SHP77 (cell line): ENCODE data around the gene PAN3.
A peak's percentile ranks its signal among the peaks of the same experiment; 100 is the strongest.
"Not testable (repeated sequence)": the region's sequence is repeated elsewhere in the genome, so short reads cannot be mapped to it uniquely, and the experiment has no call there.

ENCODE experiments used
- DNase-seq, 2 experiments: peaks; one replicate each; lab custom pipeline; 2025; lab: John Stamatoyannopoulos, UW

The PAN3 gene

DNA sequence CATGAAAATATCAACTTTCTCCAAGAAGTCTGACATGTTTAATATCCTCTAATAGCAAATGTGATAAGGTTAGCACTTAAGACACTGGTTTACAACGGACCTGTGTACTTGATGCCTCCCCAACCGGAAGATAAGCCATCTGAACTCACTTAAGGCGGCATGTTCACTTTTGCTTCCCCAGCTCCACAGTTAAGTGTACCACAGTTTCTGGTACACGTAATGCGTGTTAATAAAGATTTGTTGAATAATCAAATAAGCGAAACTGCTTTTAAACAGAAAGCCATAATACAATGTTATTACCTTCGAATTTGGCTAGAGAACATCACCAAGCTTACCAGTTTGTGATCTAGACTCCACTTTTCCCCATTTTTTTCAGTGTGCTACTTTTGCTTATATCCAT lies 1.4 kb upstream of the PAN3 start:
- DNase-seq: no peak

DNA sequence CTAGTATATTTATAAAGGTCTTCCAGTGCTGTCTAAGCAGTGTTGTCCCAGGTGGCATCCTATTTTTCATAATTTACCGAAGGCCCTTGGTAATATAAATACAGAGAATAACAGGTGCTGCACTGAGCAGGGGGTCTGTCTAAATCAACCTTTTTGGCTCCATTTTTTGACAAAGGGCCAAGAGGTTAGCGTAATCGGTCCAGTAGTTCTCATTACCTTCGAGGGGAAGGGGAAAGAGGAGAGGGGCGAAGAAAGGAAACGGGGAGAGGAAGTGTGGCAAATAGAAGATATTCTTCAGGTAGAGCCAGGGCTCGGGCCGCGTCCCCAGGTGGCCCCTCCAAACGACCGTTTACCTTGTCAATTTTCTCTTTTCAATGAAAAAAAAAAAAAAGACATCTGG lies 749 bp upstream of the PAN3 start:
- DNase-seq: no peak

DNA sequence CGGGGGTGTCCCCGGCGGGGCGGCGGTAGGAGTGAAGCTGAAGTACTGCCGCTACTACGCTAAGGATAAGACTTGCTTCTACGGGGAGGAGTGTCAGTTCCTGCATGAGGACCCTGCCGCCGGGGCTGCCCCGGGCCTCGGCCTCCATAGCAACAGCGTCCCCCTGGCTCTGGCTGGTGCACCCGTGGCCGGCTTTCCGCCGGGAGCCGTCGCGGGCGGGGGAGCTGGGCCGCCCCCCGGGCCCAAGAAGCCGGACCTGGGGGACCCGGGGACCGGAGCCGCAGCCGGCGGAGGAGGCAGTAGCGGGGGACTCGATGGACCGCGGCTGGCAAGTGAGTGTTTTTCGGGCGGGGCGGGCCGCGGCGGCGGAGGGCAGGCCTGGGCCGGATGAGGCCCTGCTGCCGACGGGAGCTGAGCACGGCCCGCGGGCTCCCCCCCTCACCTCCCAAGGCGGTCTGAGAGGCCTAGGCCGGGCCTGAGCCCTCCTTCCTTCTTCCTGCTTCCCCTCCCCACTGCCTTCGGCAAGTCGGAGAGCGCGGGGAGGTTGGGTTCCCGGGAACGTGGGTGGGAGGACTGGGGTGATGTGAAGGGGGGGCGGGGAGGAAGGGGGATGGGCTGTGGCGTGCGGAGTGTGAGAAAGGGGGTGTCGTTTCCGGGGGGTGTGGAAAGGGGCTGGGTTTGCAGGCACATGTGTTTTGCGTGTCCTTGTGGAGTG lies 568 bp downstream of the PAN3 start:
- peak in 1 of 2 experiments; percentile 64 for DNase-seq

DNA sequence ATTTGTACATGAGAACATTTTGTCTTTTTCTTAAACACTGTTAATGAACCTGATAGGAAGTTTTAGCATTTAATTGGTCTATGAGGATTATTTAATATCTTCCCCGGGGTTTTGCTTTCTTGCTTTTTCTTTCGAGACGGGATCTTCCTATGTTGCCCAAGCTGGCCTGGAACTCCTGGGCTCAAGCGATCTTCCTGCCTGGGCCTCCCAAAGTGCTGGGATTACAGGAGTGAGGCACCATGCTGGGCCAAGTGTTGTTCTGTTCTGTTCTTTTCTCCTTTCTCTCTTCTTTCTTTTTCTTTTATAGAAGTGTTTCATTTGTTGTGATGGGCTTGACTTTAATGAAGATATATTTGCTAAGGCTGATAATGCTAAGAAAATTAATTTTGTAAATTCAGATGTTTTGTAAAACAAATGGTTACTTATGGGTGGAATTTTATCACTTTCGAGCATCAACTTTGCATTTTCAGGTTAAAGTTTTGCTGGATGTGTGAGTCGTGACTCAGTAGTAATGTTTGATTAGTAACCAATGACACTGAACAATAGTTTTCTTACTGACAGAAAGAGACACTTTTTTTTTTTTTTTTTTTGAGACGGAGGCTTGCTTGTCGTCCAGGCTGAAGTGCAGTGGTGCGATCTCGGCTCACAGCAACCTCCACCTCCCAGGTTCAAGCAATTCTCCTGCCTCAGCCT lies 2.2 kb downstream of the PAN3 start:
- no peak for DNase-seq

DNA sequence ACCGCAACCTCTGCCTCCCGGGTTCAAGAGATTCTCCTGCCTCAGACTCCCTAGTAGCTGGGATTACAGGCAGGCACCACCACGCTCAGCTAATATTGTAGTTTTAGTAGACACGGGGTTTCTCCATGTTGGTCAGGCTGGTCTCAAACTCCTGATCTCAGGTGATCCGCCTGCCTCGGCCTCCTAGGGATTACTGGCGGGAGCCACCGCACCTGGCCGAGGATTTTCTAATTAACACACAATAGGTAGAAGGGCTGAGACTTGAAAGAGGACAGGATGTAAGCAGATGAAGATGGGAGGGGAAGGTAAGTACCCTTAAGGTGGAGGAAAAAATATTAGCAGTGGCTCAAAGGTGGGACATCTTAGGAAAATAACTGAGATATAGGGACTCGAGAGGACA lies 3.2 kb downstream of the PAN3 start:
- DNase-seq: not testable (repeated sequence)

DNA sequence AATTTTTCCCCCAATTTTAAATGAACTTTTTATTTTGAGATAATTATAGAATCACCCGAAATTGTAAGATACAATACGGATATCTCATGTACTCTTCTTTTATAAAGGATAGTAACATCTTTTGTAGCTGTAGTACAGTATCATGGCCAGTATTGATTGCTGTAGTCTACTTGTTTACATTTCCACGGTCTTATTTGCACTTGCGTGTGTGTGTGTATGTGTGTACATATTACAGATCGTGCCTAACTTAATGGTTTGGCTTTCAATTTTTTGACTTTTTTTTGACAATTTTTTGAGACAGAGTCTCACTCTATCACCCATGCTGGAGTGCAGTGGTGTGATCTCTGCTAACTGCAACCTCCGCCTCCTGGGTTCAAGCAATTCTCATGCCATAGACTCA lies 6.7 kb downstream of the PAN3 start:
- DNase-seq: no peak

DNA sequence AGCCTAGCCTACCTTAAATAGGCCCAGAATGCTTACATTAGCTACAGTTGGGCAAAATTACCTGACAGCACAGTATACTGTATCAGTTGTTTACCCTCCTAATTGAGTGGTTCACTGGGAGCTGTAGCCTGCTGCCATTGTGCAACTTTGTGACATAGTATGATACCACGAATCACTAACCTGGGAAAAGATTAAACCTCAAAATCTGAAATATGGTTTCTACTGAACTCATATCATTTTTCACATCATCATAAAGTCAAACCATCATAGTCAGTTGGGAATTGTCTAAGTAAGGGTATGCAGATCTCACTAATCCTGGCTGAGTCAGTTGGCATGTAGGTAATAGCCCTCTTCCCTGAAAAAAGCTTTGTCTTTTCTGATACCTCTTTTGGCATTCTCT lies 9.2 kb downstream of the PAN3 start:
- DNase-seq: no peak

DNA sequence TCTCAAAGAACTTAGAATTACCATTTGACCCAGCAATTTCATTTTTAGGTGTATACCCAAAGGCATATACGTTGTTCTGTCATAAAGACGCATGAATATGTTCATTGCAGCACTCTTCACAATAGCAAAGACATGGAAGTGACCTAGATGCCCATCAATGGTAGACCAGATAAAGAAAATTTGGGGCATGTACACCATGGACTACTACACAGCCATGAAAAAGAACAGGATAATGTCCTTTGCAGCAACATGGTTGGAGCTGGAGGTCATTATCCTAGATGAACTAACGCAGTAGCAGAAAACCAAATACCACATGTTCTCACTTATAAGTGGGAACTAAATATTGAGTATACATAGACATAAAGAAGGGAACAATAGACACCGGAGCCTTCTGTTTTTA lies 20.7 kb downstream of the PAN3 start:
- DNase-seq: no peak

DNA sequence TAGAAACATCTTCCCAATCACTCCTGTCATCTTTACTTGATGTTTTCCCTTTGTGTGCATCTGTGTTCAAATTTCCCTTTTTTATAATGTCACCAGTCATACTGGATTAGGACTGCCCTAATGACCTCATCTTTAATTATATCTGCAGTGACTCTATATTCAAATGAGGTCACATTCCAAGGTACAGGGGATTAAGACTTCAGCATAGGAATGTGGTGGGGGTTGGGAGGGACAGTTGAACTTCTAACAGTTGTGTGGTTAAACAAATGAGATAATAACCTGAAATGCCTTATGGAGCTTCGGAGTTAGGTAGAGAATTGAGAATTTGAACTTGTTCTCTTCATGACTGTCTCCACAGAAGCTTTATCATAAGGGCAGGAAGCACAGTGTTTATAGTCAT lies 23.0 kb downstream of the PAN3 start:
- DNase-seq: no peak

DNA sequence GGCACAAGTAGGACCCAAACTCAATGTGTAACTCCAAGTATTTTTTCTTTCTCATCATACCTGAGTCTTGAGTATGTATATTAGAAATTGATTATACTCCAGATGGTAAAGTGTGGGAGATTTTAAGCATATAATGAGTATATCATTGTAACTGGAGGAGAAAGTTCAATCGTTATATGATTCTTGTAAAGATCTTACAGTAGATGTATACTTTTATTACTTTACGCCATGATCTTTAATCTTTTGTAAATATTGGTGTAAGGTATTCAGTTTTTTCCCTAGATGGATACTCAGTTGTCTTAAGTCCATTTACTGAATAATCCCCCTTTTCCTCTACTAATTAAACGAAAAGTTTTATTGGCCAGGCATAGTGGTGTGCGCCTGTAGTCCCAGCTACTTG lies 25.2 kb downstream of the PAN3 start:
- DNase-seq: no peak

DNA sequence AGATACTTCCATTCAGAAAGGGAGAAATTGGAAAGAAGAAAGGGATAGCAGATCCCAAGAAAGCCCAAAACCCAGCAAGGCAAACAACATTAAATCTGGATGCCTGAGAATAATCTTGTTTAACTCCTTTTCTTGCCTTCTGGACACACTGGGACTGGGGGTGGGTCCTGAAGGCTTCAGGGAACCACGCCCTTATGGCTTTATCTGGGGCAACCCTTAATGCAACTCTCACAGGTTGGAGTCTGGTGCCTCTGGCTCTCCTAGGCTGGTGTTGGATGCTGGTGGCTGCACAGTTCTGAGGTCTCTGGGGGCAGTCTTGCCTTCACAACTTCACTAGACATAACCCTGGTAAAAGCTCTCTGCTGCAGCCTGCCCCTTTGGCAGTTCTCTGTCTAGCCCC lies 27.9 kb downstream of the PAN3 start:
- no peak for DNase-seq

DNA sequence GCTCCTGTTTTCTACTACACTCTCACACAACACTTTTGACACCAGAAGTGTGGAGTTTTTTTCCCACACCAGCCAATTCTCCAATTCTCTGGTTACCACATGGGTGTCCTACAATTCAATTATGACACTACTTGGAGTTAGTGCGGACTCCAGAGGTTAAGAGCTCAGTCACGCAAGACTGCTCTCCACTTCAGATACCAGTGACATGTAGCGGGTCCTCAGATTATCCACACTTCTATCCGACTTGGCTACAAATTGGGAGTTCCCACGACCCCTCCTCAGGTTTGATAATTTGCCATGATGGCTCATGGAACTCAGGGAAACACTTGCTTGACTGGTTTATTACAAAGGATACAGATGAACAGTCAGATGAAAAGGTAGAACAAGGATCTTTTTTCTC lies 32.9 kb downstream of the PAN3 start:
- no peak for DNase-seq

DNA sequence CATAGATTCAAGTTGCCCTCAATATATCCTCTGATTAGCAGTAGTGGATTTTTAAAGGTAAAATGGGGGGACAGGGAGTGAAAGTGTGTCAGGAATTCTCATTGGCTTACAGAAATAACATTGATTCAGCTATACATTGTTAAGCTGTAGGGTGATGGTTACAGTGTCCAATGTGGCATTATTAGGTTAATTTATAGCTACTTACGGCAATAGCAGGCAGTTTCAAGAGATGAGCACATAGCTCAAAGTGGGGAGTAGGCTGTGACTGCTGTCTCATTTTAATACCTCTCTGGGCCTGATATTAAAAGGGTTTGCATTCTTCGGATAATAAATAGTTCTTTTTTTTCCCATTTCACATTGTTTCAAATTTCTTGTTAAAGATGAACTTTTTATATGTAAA lies 34.6 kb downstream of the PAN3 start:
- DNase-seq: no peak

DNA sequence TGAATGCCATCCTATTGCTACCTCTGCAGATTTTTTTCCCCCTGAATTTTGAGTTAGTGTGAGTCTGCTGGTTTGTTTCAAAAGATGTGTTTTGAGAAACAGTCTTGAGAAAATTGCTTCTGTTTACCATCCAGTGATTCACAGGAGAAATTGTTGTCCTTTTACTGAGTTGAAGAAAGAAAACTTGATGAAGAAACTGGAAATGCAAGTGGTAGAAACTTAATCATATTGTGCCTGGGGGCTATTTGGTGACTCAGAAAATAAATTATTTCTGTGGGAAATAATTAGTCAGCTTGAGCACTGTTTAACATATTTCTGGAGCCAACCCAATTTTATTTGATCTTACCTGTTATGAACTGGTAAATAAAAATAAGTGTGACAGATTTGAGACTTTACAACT lies 35.4 kb downstream of the PAN3 start:
- DNase-seq: no peak

DNA sequence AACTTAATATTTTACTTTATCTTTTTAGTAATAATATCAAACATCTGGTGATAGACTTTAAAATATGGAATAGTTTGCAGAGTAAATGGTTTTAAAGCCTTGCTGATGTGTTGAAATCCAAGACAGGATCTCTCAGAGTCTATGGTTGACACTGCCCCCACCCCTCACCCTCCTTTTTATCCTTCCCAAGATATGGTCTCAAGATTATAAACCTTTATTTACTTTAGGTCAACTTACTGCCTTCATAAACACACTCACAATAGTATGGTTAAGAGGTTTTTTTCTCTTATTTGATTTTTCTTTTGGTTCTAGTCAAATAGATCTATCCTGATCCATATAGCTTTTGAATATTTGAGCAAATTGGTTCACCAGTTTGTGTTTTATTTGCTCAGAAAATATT lies 39.0 kb downstream of the PAN3 start:
- no peak for DNase-seq

DNA sequence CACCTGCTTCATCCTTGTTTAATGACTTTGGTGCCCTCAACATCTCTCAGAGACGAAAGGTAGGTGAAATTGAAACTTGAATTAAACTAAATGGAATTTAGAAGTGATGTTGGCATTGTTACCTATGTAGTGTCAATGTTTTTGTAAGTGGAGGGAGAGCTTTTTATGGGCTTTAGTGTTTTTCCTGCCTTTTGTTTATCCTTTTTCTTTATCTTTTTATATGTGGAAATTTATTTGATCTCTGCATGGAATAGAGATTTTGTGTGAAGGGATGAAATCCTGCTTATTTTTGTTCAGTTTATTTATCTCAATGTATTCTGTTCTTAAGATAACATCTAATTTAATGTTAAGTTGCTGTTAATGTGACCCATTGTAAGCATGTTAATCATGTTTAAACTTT lies 39.5 kb downstream of the PAN3 start:
- no peak for DNase-seq

DNA sequence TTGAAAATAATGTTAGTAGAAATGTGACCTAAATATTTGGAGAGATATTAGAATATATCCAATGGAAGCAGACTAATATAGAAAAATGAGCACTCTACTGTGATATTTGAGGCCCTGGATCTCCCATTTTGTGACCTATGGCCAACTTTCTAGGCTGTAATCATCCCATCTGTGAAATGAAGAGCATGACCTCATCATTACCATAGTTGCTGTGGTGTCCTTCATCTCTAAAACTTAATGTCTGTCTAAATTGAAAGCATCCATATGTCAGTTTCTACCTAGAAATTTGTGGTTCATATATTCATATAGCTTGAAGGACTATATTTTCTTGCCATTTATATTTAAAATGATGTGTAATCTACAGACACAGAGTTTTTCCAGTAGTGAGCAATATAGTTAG lies 41.6 kb downstream of the PAN3 start:
- no peak for DNase-seq

DNA sequence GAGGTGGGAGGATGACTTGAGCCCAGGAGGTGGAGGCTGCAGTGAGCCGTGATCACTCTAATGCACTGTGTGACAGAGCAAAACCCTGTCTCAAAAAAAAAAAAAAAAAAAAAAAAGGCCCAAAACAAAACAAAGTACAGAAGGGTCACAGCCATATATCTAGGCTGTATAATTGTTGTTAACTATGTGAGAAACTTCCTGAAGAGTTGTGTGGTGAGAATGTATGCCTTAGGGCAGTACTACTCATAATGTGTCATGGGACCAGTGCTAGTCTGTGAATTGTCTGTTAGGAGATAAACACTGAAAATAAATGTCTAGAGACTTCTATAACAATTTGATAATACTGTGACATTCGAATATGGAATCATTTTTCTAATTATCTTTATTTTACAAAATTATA lies 43.1 kb downstream of the PAN3 start:
- DNase-seq: no peak

DNA sequence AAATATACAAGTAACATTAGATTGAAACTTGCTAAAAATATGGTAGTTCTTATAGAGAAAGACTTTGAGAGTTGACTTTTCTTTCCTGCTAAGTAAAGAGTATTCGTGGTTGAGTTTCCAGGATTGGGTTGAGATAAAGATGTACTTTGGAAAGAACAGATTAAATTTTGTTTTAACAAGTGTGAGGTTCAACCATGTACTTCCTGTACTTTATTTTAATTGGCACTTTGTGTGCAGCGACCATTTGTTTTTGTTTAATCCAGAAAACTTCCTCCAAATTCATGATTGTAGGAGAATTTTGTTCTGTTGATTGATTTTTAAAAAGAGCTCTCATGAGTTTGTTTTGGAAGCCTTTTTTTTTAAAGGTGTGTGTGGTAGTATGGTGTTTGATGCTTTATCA lies 46.9 kb downstream of the PAN3 start:
- no peak for DNase-seq

DNA sequence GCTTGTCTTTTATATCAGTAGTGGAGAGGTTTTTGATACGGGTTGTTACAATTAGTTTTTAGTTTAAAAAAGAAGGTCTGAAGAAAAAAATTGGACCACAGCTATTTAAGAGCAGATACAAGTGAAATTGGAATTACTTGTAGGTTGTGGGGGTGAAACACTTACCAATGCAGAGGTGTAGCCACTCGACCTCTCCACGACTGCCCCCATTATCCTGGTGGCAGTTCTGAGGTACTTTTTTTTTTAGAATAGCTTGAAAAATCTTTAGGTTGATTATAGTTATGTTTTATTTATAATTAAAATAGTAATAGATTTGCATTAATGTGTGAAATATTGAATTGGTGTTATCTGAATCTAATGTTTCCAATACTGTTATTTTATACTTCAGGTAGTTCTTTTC lies 60.7 kb downstream of the PAN3 start:
- DNase-seq: no peak

DNA sequence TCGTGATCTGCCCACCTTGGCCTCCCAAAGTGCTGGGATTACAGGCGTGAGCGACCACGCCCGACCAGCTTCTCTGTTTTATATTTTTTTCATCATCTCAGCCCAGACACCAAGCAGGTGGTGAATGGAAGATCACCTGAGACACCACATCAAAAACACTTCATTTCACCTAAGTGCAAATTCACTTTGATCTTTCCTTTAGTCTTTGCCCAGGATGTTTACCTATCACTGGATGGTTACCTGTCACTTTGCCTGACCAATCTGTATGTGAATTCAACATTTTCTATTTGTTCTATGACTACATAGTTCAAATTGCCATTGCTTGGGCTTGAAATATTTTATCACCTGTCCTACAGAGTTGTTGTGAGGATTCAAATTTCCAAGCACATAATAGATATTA lies 65.7 kb downstream of the PAN3 start:
- DNase-seq: no peak

DNA sequence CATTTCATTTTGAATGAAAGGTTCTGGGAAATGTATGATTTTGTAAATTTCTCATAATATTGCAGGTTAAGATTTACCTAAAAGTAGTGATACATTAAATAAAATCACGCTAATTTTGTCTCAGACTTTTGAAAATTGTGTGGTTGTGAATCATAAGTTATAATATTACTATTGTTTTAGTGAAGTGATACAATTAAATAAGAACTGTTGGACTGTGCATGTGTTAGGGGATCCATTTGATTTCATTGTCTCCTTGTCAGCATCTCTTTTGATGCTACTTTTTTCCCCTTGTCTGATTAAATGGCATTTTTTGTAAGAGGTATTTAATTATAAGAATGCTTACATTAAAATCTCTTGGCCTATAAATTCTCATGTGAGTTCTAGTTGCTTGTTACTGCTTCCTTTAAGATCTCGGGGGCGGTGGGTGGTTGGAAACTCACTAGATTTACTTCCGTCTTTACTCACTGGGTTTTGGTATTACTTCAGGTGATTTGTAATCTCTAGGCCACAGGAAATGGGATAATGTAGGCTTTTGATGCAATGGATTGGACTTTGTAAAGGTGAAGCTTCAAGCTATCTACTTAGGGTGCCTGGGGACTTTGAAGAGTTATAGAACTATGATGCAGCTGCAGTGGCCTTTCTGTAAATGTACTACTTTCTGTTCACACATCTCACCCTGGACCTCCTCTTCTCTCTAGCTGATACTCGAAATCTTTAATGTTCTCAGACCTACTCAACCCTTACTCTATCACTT lies 66.5 kb downstream of the PAN3 start:
- no peak for DNase-seq

DNA sequence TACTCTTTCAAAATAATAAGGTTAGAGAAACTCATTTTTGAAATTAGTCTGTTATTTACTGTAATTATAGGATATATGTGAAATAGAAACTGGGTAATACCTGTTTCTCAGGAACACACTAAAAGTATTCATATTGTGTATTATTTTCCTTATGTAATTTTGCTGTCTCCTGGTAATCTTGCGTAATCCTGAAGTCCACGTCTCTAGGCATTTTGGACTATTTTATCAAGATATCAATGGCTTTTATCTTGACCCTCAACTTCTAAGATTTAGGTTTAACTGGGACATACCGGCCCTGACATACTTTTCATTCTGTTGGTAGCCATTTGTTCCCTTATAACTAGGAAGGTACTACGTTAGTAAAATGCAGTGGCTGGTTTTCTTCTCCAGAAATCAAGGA lies 80.3 kb downstream of the PAN3 start:
- DNase-seq: no peak
